Epidermal melanocyte (primary cell): ENCODE measurements around the gene NRG2.
A peak's percentile ranks its signal among the peaks of the same experiment; 100 is the strongest.

Experiments used
- DNase-seq: peaks from one replicate; pipeline ENCODE4 v3.0.0; 2011; ENCODE audit warnings: low spot score; ENCODE audit not compliant: insufficient read length

The NRG2 gene

GRCh38 chr5:139969318-139969717, 73.8 kb downstream of the NRG2 start:
- DNase-seq = no peak

GRCh38 chr5:139968547-139969261, 74.4 kb downstream of the NRG2 start:
- DNase-seq = peak; percentile 68

- DNase-seq = no peak
Measured at GRCh38 chr5:139967353-139967752, 75.7 kb downstream of the NRG2 start.

- DNase-seq = no peak
Measured at GRCh38 chr5:139966856-139967255, 76.2 kb downstream of the NRG2 start.

GRCh38 chr5:139964994-139965565, 78.0 kb downstream of the NRG2 start:
- no peak for DNase-seq

GRCh38 chr5:139964266-139964993, 78.7 kb downstream of the NRG2 start:
- no peak for DNase-seq

GRCh38 chr5:139962445-139962844, 80.7 kb downstream of the NRG2 start:
- DNase-seq = no peak

- DNase-seq = no peak
Measured at GRCh38 chr5:139961435-139962157, 81.5 kb downstream of the NRG2 start.

- no peak for DNase-seq
Measured at GRCh38 chr5:139960723-139961383, 82.2 kb downstream of the NRG2 start.

GRCh38 chr5:139958432-139959148, 84.5 kb downstream of the NRG2 start:
- no peak for DNase-seq

- no peak for DNase-seq
Measured at GRCh38 chr5:139956342-139956741, 86.8 kb downstream of the NRG2 start.

GRCh38 chr5:139955616-139956273, 87.4 kb downstream of the NRG2 start:
- no peak for DNase-seq

GRCh38 chr5:139955053-139955605, 88.0 kb downstream of the NRG2 start:
- DNase-seq = no peak

GRCh38 chr5:139954462-139954861, 88.6 kb downstream of the NRG2 start:
- DNase-seq = no peak

GRCh38 chr5:139954022-139954421, 89.1 kb downstream of the NRG2 start:
- no peak for DNase-seq

- no peak for DNase-seq
Measured at GRCh38 chr5:139952574-139952973, 90.5 kb downstream of the NRG2 start.

GRCh38 chr5:139951983-139952382, 91.1 kb downstream of the NRG2 start:
- DNase-seq = no peak

GRCh38 chr5:139951296-139951924, 91.7 kb downstream of the NRG2 start:
- DNase-seq = no peak

- no peak for DNase-seq
Measured at GRCh38 chr5:139950436-139950835, 92.7 kb downstream of the NRG2 start.
